K562 (cell line): ENCODE measurements around the gene HSFX3. TPM values are rescaled to one million over a fixed set of nuclear protein-coding genes. Genes with fewer than 3 reads are reported as not detected.

Source experiments
- ATAC-seq: fragments of 200-7000 bp; cut with Tn5 transposase; 3 replicates; pipeline ENCODE4 v1.9.1; 2020; ENCODE audit warnings: moderate library complexity
- BruUV-seq: library from RNA; stranded (reverse); fragments of 400-500 nt; replicated peaks from 2 replicates; lab custom pipeline; 2021; lab: Mats Ljungman, UMichigan
- CTCF ChIA-PET: fragments of 300-600 bp; formaldehyde crosslinking; extraction: SDS; loops from one replicate; lab custom pipeline; 2021; ENCODE audit warnings: low intra/inter-chr PET ratio; lab: Yijun Ruan, JAX
- POLR2A ChIA-PET: fragments of 300-600, 350-650 bp; sonication (Branson Sonifier 250); formaldehyde crosslinking; extraction: SDS; loops from one replicate; lab custom pipeline; 2021; ENCODE audit warnings: antibody characterized with exemption, inconsistent platforms; lab: Yijun Ruan, JAX
- DNase-seq, 4 experiments: peaks; one replicate each; pipeline versions ENCODE4 v3.0.0 to v3.0.0-alpha.2; 2011 to 2018; ENCODE audit warnings: low spot score in 3 of 4, mixed read lengths in 3 of 4; ENCODE audit errors: extremely low read depth in 1 of 4
- FAIRE-seq: peaks from 2 replicates; lab custom pipeline; 2011; peaks lifted over from hg19 to GRCh38; lab: Jason Lieb, UNC
- H2AFZ ChIP-seq: 2 replicates; pipeline ENCODE4 v1.6.0; 2011; ENCODE audit warnings: low read depth, low read length, control low read depth, inconsistent platforms
- H3K27ac ChIP-seq: fragments of 200-600 bp; 3 replicates; pipeline ENCODE4 v1.8.0; 2011; ENCODE audit warnings: low read depth, mild to moderate bottlenecking, control low read depth, inconsistent platforms, low read length, moderate library complexity, mixed read lengths; ENCODE audit errors: extremely low read depth
- H3K27me3 ChIP-seq, 2 experiments: fragments of 300-600 bp in 1 of 2; 2 replicates in 1 of 2; 3 replicates in 1 of 2; pipeline versions ENCODE4 v1.6.0 to v1.8.0; 2011; ENCODE audit warnings: inconsistent platforms in 2 of 2, low read length in 2 of 2, mild to moderate bottlenecking in 1 of 2, mixed read lengths in 1 of 2, moderate library complexity in 1 of 2; ENCODE audit not compliant: control insufficient read depth in 2 of 2, insufficient read depth in 2 of 2
- H3K36me3 ChIP-seq: fragments of 300-600 bp; 3 replicates; pipeline ENCODE4 v1.8.0; 2011; ENCODE audit warnings: mild to moderate bottlenecking, low read length, inconsistent platforms; ENCODE audit not compliant: control insufficient read depth, insufficient read depth
- H3K4me1 ChIP-seq, 2 experiments: fragments of 200-600 bp in 1 of 2; replicated peaks in 1 of 2; 2 replicates in 1 of 2; 3 replicates in 1 of 2; pipeline versions ENCODE4 v1.5.1 to v1.8.0; 2011; ENCODE audit warnings: inconsistent platforms in 2 of 2, low read length in 2 of 2, mild to moderate bottlenecking in 1 of 2, mixed read lengths in 1 of 2, moderate library complexity in 1 of 2; ENCODE audit not compliant: control insufficient read depth in 2 of 2, insufficient read depth in 2 of 2
- H3K4me2 ChIP-seq: 2 replicates; pipeline ENCODE4 v1.6.1; 2011; ENCODE audit warnings: low read length, control low read depth, inconsistent platforms, mixed read lengths; ENCODE audit not compliant: insufficient read depth
- H3K4me3 ChIP-seq: fragments of 200-600 bp; sonication (generic), shearing (Covaris generic); 2 replicates; pipeline ENCODE4 v1.5.1; 2016; ENCODE audit warnings: control low read depth, inconsistent platforms
- H3K79me2 ChIP-seq: fragments of 200-600 bp; 3 replicates; pipeline ENCODE4 v1.8.0; 2011; ENCODE audit warnings: low read length, inconsistent platforms; ENCODE audit not compliant: control insufficient read depth, insufficient read depth
- H3K9ac ChIP-seq, 2 experiments: 2 replicates each; pipeline versions ENCODE4 v1.6.0 to v1.6.1; 2011; ENCODE audit warnings: low read depth in 2 of 2, low read length in 2 of 2, control low read depth in 1 of 2, inconsistent platforms in 1 of 2, mild to moderate bottlenecking in 1 of 2, mixed read lengths in 1 of 2; ENCODE audit not compliant: insufficient read depth in 1 of 2
- H3K9me1 ChIP-seq: one replicate; pipeline ENCODE4 v1.6.0; 2011; ENCODE audit warnings: inconsistent platforms, mild to moderate bottlenecking, low read length, moderate library complexity; ENCODE audit not compliant: control insufficient read depth, insufficient read depth
- H3K9me3 ChIP-seq: replicated peaks from 2 replicates; pipeline ENCODE4 v1.5.1; 2011; ENCODE audit warnings: low read depth, low read length, inconsistent platforms; ENCODE audit not compliant: control insufficient read depth, insufficient read depth
- H4K20me1 ChIP-seq: replicated peaks from 2 replicates; pipeline ENCODE4 v1.6.1; 2011; ENCODE audit warnings: low read length, inconsistent platforms, mixed read lengths; ENCODE audit not compliant: control insufficient read depth, insufficient read depth
- CEBPB ChIP-seq: fragments of 450-650 bp; IDR thresholded peaks from 2 replicates; pipeline ENCODE4 v1.6.1; 2016; ENCODE audit warnings: missing genetic modification characterization, missing compliant biosample characterization
- MAFF ChIP-seq: IDR thresholded peaks from 2 replicates; pipeline ENCODE4 v1.6.1; 2012; ENCODE audit warnings: low read length, improper control_type of control experiment
- MIER1 ChIP-seq: fragments of 450-650 bp; IDR thresholded peaks from 2 replicates; pipeline ENCODE4 v1.6.1; 2016; ENCODE audit warnings: antibody characterized with exemption, mild to moderate bottlenecking, low read depth
- NR2C2 ChIP-seq, 2 experiments: fragments of 200-800 bp in 1 of 2; sonication (Bioruptor generic) in 1 of 2; sonication (generic) in 1 of 2; formaldehyde crosslinking in 1 of 2; IDR thresholded peaks; 2 replicates each; pipeline versions ENCODE4 v1.6.1 to v1.8.0; 2016 to 2022; ENCODE audit warnings: mild to moderate bottlenecking in 1 of 2, missing compliant biosample characterization in 1 of 2, missing genetic modification characterization in 1 of 2, missing genetic modification reagents in 1 of 2
- NR3C1 ChIP-seq: sonication (generic); formaldehyde crosslinking; IDR thresholded peaks from 2 replicates; pipeline ENCODE4 v1.8.1; 2022; ENCODE audit warnings: missing genetic modification reagents
- ZFP30 ChIP-seq: fragments of 250-450 bp; sonication (Bioruptor Pico); IDR thresholded peaks from 2 replicates; pipeline ENCODE4 v1.8.0; 2022; ENCODE audit warnings: moderate library complexity, mild to moderate bottlenecking, inconsistent platforms, borderline replicate concordance
- ZNF589 ChIP-seq: fragments of 200-800 bp; sonication (Bioruptor generic); IDR thresholded peaks from 2 replicates; pipeline ENCODE4 v1.6.1; 2016; ENCODE audit warnings: low read depth, missing genetic modification characterization, missing compliant biosample characterization
- WGBS: fragments of 100-300 bp; shearing (Covaris generic); methylation state at CpG from one replicate; pipeline ENCODE4 v1.1.6; 2016; ENCODE audit warnings: low coverage, mixed read lengths; ENCODE audit not compliant: insufficient coverage; ENCODE audit errors: missing lambda C conversion rate; 5-methylcytosine and 5-hydroxymethylcytosine counted together
- in situ Hi-C: fragments of 300-500 bp; cut with MboI; formaldehyde crosslinking; loops from 4 replicates; pipeline ENCODE4 v1.15.0; 2018; ENCODE audit warnings: inconsistent platforms, mixed read lengths
- intact Hi-C: fragments of 100-400 bp; cut with micrococcal nuclease; formaldehyde crosslinking; loops from 2 replicates; pipeline ENCODE4 v1.14.2; 2022
- polyA plus RNA-seq, 8 experiments: library from polyadenylated mRNA; depleted of rRNA in 4 of 8; stranded (reverse) in 5 of 8; unstranded in 3 of 8; fragments of >200 nt; fragmentation: Nextera tagmentation in 2 of 8; fragmentation: Illumina TruSeq in 1 of 8; extraction: Ambion mirVana in 2 of 8; extraction: Trizol in 1 of 8; gene quantifications; 2 replicates each; pipeline versions ENCODE4 v1.2.1 to v1.2.3, GENCODE V29; 2011 to 2014; ENCODE audit warnings: inconsistent platforms in 1 of 8, missing spikeins in 1 of 8
- total RNA-seq, 7 experiments: library from RNA; depleted of rRNA in 6 of 7; stranded (reverse); fragments of >200 nt in 6 of 7; fragmentation: Illumina TruSeq in 2 of 7; extraction: Trizol in 2 of 7; gene quantifications; 2 replicates each; pipeline versions ENCODE4 v1.2.1 to v1.2.3, GENCODE V29; 2011 to 2021; ENCODE audit warnings: low replicate concordance in 1 of 7
- TF ChIP-seq, protein P1 (sequence below), 2 experiments: IDR thresholded peaks; 2 replicates each; pipeline ENCODE4 v1.6.1; 2012; ENCODE audit warnings: improper control_type of control experiment in 2 of 2, low read depth in 2 of 2, low read length in 2 of 2, borderline replicate concordance in 1 of 2
- TF ChIP-seq, protein P2 (sequence below): sonication (generic); IDR thresholded peaks from 2 replicates; pipeline ENCODE4 v1.6.1; 2016

Gene HSFX3
- total and polyA plus RNA-seq, 9 of the 15 experiments (the other 6 are each of a cell fraction or from before 2014, with no cell fraction given) = 0.08 to 0.10 TPM; not detected in 7

DNA sequence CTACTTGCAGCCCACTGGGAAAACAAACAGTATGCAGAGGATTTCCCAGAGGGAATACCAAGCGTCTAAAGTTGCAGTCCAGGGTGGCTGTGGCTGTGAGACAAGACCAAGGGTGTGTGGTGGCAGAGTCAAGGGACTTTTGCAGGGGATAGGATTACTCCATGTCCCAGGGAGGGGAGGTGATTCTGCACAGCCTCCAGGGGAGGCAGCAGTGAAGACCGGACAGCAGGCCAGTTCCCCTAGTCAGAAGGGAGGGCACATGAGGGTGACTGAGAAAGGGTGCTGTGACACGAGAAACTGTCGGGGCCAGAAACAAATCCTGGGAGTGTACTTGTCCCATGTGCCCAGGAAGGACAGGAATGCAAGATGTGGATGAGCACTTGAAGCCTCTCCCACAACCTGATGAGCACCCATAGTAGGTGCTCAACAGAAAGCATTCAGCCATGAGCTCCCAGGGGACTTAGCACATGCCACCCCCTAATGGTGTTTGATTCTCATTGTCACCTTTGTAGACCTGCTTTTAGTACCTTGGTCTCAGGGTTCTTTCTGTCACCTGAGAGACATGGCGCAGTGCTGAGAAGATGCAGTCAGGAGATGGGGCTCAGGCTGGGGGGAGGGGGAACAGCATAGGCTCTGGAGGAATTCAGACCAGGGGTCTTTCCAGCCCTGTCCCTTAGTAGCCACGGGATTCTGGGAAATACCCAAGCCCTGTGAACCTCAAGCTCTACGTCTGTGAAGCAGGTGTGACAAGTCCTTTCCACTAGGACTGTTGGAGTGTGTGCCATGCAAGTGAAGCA, 18.1 kb upstream of the HSFX3 start:
- H3K9me1 ChIP-seq = no peaks in the 10 kb centered on the region
- H3K4me3 ChIP-seq = no peak overlapping the region
- no peaks in the 10 kb centered on the region for H3K36me3 ChIP-seq
- CTCF ChIA-PET = no interaction called here
- in situ Hi-C loops (no loop called here), intact Hi-C loops (no loop called here)
- ATAC-seq (peak; percentile 56; the same call in 2 of the 3 replicates), FAIRE-seq (no peak), DNase-seq (peak in 1 of 4 experiments; percentile 3)
- no peaks in the 10 kb centered on the region for H3K79me2 ChIP-seq
- no peak overlapping the region for H3K9ac ChIP-seq
- no peak overlapping the region for H2AFZ ChIP-seq
- H3K4me2 ChIP-seq = no peak overlapping the region
- H3K9me3 ChIP-seq = no peaks in the 10 kb centered on the region
- no peak for TF ChIP-seq ZFP30 (CRISPR knock-in tag)
- POLR2A ChIA-PET = no interaction called here
- H3K4me1 ChIP-seq = peaks cover 0 to 3% of the 10 kb centered on the region in 2 experiments; a peak in 2 of 5 replicates
- WGBS = 20% methylated on average over 5 of the region's 7 CpGs
- H4K20me1 ChIP-seq = no peaks in the 10 kb centered on the region
- no peak overlapping the region for H3K27ac ChIP-seq
- 0 out of 5 replicates have a peak, but pooled peaks cover 0 to 4% of the 10 kb centered on the region in 2 experiments for H3K27me3 ChIP-seq
- no TSS peak for BruUV-seq

DNA sequence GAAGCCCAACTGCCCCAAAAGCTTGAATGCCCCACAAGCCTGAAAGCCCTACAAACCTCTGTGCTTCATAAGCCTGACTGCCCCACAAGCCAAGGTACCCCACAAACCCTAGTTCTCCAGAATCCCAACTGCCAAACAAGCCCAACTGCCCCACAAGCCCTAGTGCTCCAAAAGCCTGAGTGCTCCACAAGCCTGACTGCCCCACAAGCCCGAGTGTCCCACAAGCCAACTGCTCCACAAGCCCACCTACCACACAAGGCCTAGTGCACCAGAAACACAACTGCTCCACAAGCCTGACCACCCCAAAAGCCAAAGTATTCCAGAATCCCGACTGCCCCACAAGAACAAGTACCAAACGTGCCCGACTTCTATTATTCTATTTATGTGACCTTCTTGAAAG, 13.6 kb upstream of the HSFX3 start:
- BruUV-seq = no TSS peak
- Histone ChIP-seq H4K20me1 (no peaks in the 10 kb centered on the region), H3K27ac (no peak overlapping the region), H3K36me3 (no peaks in the 10 kb centered on the region), H3K79me2 (no peaks in the 10 kb centered on the region), H3K9me1 (no peaks in the 10 kb centered on the region), H3K4me3 (no peak overlapping the region), H3K4me1 (no peaks in the 10 kb centered on the region), H3K9ac (no peak overlapping the region), H3K4me2 (no peak overlapping the region), H3K9me3 (no peaks in the 10 kb centered on the region), H2AFZ (no peak overlapping the region), H3K27me3 (0 out of 5 replicates have a peak, but pooled peaks cover 0 to 4% of the 10 kb centered on the region in 2 experiments)
- intact Hi-C loops = no loop called here
- 0% methylated on average over 4 of the region's 4 CpGs for WGBS
- FAIRE-seq (no peak), ATAC-seq (no peak), DNase-seq (no peak)
- TF ChIP-seq NR3C1 (CRISPR knock-in tag) (no peak), CEBPB (no peak), MAFF (no peak), MIER1 (no peak), ZNF589 (CRISPR knock-in tag) (no peak), NR2C2 (CRISPR knock-in tag; IDR thresholded peaks at IDR 0.05) (no peak), NR2C2 (tag; IDR thresholded peaks at IDR 0.05) (no peak)
- TF ChIP-seq, protein P1, sequence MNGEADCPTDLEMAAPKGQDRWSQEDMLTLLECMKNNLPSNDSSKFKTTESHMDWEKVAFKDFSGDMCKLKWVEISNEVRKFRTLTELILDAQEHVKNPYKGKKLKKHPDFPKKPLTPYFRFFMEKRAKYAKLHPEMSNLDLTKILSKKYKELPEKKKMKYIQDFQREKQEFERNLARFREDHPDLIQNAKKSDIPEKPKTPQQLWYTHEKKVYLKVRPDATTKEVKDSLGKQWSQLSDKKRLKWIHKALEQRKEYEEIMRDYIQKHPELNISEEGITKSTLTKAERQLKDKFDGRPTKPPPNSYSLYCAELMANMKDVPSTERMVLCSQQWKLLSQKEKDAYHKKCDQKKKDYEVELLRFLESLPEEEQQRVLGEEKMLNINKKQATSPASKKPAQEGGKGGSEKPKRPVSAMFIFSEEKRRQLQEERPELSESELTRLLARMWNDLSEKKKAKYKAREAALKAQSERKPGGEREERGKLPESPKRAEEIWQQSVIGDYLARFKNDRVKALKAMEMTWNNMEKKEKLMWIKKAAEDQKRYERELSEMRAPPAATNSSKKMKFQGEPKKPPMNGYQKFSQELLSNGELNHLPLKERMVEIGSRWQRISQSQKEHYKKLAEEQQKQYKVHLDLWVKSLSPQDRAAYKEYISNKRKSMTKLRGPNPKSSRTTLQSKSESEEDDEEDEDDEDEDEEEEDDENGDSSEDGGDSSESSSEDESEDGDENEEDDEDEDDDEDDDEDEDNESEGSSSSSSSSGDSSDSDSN (IDR thresholded peaks at IDR 0.05; ENCODE audit: borderline replicate concordance in 1 of 2, low read depth in 2 of 2, low read length in 2 of 2) = no peak
- TF ChIP-seq, protein P2, sequence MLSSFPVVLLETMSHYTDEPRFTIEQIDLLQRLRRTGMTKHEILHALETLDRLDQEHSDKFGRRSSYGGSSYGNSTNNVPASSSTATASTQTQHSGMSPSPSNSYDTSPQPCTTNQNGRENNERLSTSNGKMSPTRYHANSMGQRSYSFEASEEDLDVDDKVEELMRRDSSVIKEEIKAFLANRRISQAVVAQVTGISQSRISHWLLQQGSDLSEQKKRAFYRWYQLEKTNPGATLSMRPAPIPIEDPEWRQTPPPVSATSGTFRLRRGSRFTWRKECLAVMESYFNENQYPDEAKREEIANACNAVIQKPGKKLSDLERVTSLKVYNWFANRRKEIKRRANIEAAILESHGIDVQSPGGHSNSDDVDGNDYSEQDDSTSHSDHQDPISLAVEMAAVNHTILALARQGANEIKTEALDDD = no peak
- CTCF ChIA-PET = no interaction called here
- in situ Hi-C loops = no loop called here
- POLR2A ChIA-PET = no interaction called here
